Left hindlimb (tissue), 1 donor: ENCODE results near the gene NBL1.

Experiments used
- DNase-seq: peaks from one replicate; pipeline ENCODE4 v3.0.0-alpha.2; 2018

The NBL1 gene

DNA sequence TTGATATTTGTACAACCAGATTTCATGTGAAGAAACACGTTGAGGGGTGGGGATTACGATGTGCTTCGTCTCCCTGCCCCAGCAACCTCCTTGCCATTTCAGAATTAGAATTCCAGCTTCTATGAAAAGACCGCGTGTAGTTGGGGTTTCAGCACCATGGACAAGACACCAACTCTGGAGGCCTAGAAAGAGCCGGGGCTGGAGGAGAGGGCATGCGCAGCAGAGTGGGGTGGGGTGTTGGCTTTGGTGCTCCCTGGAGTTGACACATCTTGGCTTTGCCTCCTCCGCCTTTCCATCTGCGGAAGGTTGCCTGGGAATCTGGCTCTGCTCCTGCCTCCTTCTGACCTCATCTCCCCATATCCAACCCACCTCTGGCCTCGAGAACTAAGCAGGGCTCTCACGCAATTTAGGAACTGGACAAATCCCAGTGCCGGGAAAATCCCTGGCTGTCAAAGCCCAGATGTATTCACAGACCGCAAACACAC, 32.4 kb downstream of the NBL1 start:
- DNase-seq, result peak; percentile 71

DNA sequence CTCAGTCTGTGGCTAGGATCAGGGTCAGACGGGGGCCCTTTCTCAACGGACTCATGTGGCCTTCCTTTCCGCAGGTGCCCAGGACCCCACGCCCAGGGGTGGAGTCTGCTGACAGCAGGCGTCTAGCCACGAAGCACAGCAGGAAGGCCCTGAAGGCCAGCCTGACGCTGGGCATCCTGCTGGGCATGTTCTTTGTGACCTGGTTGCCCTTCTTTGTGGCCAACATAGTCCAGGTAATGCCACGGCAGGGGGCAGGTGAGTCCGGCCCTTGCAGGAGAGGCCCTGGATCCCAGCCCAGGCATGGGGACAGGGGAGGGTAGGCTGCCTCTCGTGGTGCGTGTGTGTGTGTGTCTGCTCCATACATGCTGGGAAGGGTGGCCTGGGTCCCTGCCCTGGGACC, 34.4 kb downstream of the NBL1 start:
- no peak for DNase-seq

DNA sequence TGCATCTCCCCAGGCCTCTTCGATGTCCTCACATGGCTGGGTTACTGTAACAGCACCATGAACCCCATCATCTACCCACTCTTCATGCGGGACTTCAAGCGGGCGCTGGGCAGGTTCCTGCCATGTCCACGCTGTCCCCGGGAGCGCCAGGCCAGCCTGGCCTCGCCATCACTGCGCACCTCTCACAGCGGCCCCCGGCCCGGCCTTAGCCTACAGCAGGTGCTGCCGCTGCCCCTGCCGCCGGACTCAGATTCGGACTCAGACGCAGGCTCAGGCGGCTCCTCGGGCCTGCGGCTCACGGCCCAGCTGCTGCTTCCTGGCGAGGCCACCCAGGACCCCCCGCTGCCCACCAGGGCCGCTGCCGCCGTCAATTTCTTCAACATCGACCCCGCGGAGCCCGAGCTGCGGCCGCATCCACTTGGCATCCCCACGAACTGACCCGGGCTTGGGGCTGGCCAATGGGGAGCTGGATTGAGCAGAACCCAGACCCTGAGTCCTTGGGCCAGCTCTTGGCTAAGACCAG, 34.9 kb downstream of the NBL1 start:
- no peak for DNase-seq

DNA sequence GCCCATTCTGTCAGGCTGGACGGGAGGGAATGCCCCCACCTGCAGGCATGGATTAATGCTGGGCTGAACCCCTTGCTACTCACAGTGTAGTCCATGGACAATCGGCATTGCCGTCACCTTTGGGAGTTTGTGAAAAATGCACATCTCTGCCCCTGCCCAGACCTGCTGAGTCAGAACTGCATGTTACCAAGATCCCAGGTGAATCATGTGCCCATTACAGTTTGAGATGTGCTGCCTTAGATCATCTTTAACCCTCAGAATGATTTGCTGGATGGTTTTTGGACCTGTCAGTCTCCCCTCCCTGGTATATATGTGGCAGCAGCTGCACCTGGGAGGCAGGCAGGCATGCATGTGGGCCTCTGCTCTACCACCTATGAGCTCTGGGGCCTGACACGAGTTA, 35.6 kb downstream of the NBL1 start:
- no peak for DNase-seq

DNA sequence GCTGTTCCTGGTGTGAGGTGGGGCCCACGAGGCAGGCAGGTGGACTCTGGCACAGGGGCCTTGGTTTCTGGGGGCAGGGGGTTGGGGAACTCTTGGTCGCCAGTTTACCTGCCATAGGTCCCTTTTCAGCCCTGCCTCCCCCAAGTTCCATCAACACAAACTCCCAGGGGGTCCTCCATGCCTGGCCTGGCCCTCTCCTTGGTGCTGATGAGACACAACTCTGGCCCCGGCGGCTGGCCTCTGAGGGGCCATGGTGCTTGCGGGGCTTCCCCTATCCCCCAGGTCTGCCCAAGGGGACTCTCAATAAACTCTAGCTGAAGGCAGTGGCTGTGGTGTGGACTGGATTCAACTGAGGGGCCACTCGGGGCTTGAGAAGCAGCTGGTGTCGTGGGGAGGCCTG, 36.5 kb downstream of the NBL1 start:
- no peak for DNase-seq

DNA sequence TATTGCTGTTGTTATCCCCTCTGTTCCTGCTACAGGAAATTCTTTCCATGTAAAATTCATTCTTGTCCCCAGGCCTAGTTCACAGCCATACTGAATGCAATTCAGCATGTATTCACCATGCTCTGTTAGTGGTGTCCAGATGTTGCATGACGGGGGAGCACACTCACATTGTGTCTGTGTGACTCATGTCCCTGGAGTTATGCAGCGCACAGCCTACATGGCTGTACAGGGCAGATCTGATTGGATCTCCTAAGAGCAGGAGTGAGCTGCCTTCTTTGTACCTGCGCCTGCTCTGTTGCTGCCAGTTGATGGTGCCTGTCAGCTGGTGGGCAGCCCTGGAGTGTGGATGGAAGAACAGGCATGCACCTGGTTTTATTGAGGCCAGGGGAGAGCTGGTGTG, 38.1 kb downstream of the NBL1 start:
- no peak for DNase-seq

DNA sequence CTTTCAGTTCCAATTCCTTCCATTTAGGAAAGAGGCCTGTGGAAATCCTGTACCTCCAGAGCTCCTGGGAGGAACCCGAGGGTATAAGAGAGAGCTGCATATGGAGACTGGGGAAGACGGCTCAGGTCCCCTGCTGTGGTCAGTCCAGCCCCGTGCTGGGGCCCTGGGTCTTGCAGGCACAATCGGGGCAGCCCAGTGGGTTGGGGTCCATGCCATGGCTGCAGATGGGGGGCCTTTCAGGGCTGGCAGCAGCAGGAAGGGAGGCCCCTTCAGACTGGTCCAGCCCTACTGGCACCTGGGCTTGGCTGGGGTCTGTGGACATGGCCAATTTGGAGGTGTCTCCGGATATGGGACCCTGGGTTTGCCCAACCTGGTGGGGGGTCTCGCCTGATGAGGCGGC, 38.8 kb downstream of the NBL1 start:
- no peak for DNase-seq

DNA sequence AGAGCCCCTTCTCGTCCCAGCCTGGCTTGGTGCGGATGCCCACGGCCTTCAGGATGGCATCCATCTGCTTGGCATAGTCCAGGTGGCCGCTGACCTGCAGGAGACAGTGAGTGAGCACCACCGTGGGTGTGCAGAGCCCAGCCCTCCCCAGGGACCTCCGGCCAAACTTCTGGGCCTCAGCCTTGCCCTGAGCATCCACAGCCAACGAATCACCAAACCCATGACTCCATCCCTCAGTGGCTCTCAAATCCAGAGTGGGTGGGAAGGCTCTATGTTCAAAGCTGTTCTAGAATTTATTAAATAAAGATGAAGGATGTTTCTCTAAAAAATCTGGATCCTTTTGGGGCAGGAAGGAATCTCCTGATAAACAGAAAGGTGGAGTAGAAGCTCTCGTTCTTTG, 39.2 kb downstream of the NBL1 start:
- no peak for DNase-seq

DNA sequence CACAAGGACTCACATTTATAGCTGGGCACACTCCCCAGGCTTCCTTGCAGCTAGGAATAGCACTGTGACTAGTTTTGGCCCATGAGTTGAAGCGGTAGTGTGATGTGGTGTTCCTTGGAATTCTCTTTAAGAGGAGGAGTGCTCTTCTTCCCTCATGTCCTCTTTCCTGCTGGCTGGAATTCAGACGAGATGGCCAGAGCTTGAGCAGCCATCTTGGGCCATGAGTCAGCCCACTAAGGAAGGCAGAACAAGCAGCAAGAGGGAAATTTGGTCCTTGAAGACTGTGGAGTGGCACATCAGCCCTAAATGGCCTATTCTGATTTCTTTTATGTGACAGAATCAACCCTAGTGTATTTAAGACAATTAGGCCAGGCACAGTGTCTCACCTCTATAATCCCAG, 40.6 kb downstream of the NBL1 start:
- no peak for DNase-seq

DNA sequence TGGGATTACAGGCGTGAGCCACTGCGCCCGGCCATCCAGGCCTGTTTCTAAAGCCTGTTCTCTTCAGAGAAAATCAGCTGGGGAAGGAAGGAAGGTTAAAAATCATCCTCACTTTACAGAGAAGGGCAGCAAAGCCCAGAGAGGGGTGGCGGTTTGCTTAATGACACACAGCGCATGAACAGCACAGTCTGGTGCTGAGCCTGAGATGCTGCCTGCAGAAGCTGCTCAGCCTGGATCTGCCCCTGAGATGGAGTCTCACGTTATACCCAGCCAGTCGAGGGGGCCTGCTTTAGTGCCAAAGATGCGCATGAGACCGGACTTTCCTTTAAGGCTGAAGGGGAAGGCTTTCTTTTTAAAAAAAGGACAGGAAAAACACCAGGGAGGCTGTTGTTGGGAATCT, 41.9 kb downstream of the NBL1 start:
- no peak for DNase-seq

DNA sequence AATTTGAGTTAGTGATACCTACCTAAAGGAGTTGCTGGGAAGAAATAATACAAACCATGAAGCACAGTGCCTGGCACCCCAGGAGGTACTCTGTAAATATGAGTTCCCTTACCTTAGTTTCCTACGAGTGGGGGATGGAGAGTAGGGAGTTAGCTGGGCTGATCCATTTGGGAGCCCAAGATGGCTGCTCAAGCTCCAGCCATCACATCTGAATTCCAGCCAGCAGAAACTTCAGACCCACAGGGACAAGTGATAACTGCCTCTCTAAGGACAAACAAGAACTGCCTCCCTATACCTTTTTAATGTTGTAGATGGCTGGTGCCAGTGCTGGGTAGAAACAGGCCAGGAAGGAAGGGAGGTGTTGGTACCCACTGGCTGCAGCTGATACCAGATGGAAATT, 43.3 kb downstream of the NBL1 start:
- DNase-seq, result no peak

DNA sequence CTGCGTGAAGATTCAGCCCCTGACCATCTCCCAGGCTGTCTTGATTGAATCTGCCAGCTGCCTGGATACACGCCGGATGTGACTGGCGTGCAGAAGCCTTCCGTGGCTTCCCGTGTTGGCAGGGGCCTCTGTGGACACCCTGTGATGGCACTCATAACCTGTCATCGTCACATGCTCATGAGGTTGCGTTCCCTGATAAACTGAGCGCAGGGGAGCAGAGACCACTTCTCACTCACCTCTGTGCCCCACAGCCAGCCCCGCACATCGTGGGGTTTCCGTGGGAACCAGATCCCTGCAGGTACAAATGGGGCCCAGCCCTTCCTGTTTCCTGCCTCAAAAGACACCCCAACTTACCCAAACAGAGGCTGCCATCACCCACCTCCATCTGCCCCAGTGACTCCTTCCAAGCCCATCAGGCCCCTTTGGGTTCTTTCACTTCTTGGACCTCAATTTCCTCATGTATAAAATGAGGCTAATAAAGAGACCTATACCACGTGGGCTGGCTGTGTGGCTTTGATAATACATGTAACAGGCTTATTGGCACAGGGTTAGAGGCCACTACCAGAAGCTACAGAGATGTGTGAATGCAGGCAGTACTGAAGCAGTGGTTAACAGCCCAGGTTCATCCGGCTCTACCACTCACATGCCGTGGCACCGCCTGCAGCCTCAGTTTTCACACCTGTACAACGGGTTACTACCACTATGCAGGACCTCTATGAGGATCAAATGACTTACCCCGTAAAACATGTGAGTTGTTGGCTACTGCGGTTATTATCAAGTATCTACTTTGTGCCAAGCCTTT, 44.1 kb downstream of the NBL1 start:
- DNase-seq, result no peak

DNA sequence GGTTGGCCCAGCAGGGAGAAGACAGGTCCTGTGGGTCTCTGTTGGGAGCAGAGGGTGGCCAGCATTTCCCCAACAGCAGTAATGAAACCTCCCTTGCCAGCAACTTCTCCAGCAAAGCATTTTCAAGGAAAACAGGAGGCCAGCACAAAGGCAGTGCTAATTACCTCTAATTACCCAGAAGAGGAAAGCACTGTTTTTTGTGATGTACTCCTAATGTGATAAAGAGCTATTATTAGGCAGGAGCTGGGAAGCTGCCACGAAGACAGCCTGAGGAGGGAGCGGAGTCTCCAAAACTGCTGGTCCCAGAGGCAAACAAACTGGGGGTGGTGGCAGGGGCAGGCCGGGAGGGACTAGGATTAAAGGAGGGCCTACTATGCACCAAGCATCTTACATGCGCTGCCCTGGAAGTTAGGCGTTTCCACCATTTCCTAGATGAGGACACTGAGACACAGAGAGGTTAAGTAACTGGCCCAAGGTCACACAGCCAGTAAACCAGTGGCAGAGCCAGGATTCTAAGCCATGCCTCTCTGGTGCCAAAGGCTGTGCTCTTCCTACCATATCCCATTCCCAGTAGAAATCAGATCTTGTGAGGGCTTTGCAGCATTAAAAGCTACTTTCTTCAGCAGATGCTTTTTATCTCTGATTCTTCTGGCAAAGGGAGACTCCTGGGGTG, 45.1 kb downstream of the NBL1 start:
- DNase-seq, result no peak

DNA sequence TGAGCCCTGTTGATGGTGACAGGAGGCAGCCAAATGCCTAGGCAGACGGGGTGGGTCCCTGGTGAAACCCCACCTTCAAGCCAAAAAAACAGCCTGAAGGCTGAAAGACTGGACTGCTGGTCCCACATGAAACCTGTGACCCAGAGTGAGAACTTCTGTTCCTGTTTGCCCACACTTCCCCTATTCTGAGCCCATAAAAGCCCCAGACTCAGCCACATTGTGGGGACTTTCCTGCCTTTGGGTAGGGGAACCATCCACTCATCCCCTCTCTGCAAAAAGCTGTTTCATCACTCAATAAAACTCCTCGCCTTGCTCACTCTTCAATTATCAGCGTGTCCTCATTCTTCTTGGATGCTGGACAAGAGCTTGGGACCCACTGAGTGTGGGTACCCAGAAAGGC, 45.7 kb downstream of the NBL1 start:
- DNase-seq, result no peak

DNA sequence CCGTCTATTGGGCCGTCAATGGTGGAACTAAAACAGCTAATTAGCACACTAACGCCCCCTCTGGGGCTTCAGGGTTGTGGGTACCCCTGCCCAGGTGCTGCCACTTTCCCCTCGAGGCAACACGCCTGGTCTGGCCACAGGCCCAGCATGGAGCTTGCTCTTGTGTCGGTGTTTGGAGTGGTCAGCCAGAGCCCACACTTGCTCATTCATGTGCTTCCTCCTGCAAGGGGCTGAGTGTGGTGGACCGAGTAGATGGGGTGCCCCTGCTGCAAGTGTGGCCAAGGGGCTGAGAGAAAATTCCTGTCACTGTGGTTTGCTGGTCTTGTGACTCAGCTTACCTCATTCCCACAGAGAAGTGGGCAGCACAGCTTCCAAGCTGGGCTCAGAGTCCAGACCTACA, 46.2 kb downstream of the NBL1 start:
- no peak for DNase-seq

DNA sequence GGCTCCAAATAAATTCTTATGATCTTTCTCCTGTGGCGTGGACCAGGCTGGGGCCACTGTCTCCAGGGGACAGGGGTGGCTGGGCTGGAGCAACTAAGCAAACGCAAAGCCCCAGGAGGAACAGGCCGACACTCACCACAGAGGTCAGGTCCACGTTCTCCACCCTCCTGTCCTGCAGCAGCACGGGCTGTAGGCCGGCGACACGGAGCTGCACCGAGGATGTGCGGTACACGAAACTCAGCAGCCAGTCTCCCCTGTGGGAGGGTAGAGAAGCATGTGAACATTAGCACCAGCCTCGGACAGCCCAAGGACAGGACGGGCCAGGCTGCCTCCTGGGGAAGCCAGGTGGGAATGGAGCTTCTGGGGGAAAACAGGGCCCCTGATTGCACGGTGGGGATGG, 50.2 kb downstream of the NBL1 start:
- DNase-seq, result no peak

DNA sequence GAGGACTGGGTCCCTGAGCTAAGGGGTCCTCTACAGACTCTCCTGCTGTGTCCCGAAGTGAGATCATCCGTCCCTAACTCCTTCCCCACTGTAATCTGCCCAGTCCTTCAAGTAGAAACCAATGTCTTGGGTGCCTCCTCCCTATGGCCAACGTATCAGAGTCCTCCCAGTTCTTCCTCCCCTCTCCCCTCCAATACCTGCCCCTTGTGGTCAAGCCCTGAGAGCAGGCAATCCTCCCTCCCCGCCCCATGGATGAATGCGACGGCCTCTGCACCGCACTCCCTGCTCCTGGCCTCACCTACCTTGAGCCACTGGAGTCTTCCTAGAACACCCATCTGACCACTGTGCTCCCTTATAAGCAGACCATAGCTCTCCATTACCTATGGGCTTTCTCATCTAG, 51.7 kb downstream of the NBL1 start:
- DNase-seq, result no peak

DNA sequence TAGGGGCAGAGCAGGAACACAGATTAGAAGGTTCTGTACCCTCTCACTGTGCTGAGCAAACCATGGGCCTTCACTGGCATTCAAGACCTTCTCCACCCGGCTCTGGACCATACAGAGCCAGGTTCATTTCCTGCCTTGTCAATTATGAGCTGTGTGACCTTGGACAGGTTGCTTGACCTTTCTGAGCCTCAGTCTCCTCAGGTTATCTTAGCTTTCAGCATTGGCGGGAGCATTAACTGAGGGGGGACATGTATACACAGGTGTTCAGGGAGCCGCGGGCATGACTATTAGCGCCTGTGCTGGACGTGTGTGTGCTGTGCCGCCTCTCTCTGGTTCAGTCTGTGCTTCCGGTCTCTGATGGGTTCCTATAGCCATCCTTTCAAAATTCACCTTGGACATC, 52.7 kb downstream of the NBL1 start:
- no peak for DNase-seq

DNA sequence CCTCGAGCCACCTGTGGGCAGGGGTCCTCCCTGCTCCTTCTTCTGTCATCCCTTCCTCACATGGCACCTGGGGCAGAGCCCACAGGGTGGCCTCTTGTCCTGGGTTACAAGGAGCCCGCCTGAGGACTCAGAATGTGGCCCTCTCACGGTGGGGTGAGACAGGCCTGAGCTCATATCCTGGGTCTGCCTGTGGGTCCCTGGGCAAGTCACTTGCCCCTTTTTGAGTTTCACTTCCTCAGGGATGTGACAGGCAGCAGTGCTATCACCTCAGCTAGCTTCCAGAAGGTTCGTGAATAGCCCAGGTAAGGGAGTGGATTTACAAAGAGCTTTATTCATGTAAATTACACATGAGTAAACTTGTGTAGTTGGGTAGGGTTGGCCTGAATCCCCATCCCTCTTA, 54.1 kb downstream of the NBL1 start:
- DNase-seq, result no peak

DNA sequence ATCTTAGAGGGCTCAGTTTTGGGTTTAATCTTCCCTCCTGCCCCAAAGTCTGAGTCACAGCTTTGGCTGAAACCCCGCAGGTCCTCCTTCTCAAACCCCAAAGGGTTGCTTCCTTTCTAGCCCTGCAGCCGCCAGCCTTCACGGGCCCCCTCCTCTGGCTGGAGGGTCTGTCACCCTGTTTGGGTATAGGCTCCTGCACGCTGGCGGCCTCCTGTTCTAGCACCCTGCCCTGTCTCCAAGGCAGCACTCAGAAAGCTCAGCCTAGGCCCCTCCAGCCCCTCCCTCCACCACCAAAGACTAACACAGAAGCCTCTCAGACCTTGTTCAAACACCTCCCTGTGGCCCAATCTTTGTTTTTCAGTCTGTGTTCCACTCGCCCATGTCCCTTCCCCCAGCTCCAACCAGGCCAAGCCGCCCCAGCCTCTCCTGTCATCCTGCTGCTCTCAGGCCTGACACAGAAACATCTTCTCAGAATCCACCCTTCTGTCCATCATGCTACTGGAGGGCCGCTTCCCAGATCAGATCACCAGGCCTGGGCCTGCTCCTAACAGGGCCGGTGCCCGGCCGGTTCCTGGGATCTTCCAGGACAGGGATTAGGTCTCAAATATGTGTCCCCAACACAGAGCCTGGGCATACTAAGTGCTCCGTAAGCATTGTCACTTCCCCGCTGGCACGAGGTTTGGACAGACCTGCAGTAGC, 56.1 kb downstream of the NBL1 start:
- DNase-seq, result no peak

DNA sequence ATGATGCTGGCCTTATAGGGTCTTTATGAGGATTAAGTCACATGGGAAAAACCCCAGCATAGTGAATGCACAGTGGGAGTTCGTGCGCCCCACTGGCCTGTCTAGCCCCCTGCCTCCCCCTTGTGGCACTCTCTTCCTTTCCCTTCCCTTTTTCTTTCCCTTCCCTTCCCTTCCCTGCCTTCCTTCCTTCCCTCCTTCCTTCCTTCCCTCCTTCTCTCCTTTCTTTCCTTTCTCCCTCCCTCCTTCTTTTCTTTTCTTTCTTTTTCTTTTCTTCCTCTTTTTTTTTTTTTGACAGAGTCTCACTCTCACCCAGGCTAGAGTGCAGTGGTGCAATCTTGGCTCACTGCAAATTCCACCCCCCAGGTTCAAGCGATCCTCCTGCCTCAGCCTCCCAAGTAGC, 59.2 kb downstream of the NBL1 start:
- no peak for DNase-seq

DNA sequence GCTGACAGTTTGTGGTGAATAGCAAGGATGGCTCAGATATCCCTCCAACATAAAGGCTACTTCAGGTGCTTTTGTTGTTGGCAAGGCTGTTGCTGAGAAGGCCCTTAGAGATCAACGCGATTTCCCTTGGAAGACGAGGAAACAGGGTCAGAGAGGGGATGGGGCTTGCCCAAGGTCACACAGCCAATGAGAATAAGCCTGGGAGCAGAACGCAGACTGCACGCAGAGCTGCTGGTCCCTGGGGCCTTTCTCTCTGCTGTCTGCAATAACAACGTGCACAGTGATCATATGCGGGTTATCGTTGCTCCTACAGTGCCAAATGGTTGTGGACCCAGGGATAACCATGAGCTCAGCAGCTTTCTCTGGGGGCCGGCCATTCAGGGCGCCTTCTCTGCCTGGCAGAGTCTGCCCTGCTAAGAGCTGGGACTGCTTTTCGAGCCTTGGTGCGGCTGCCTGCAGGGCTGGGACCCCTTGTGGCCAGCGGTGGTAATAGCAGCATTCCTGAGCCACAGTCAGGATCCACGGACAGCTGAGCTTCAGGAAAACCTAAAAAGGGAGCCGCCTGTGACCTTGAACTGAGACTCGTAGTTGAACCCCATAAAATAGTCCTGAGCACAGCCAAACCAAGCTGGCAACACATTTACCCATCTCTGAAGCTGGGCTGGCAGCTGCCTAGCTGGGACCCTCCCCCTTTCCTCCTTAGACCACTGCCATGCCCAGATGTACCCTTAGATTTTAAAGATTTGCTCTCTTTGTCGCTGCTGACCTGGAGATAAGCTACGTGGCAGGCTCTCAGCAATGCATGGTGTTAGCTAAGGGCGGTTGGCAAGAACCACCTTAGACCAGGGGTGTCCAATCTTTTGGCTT, 60.4 kb downstream of the NBL1 start:
- peak; percentile 79 for DNase-seq

DNA sequence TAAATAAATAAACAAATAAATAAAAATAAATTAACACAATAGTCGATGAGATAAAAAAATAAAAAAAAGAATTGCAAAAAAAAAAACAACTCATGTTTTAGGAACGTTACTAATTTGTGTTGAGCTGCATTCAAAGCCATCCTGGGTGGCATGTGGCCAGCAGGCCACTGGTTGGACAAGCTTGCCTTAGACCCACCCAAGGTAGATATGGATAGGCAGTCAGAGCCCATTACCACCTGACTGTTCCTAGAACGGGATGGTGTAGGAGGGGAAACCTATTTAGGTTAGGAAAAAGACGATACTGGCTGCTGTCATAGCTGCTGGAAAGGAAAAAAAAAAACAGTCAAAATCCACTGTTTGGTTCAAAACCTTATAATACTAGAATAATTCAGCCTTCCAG, 61.4 kb downstream of the NBL1 start:
- DNase-seq, result no peak
